NCI-H510A (cell line): Measurements from ENCODE around the gene UST.

Source experiments
- DNase-seq: peaks from one replicate; lab custom pipeline; 2025; lab: John Stamatoyannopoulos, UW

UST gene

GRCh38 chr6:149041953-149042352 is 295.1 kb downstream of the UST start:
- DNase-seq = no peak

- peak; percentile 3 for DNase-seq
Observed at GRCh38 chr6:149043476-149044130, 296.8 kb downstream of the UST start.

- no peak for DNase-seq
Observed at GRCh38 chr6:149044528-149044927, 297.7 kb downstream of the UST start.

GRCh38 chr6:149045404-149045803 is 298.6 kb downstream of the UST start:
- DNase-seq = no peak

- DNase-seq = no peak
Observed at GRCh38 chr6:149046164-149046821, 299.5 kb downstream of the UST start.

GRCh38 chr6:149046822-149047246 is 300.0 kb downstream of the UST start:
- no peak for DNase-seq

- DNase-seq = no peak
Observed at GRCh38 chr6:149049230-149049629, 302.4 kb downstream of the UST start.

GRCh38 chr6:149050160-149050559 is 303.3 kb downstream of the UST start:
- no peak for DNase-seq

- DNase-seq = no peak
Observed at GRCh38 chr6:149052350-149053106, 305.7 kb downstream of the UST start.

GRCh38 chr6:149053848-149054558 is 307.2 kb downstream of the UST start:
- DNase-seq = no peak

- no peak for DNase-seq
Observed at GRCh38 chr6:149054559-149055194, 307.8 kb downstream of the UST start.

GRCh38 chr6:149055195-149055899 is 308.5 kb downstream of the UST start:
- no peak for DNase-seq

GRCh38 chr6:149056777-149057463 is 310.1 kb downstream of the UST start:
- DNase-seq = no peak

GRCh38 chr6:149057464-149057840 is 310.6 kb downstream of the UST start:
- DNase-seq = no peak

GRCh38 chr6:149059557-149059956 is 312.7 kb downstream of the UST start:
- no peak for DNase-seq

- DNase-seq = peak; percentile 16
Observed at GRCh38 chr6:149060300-149060984, 313.6 kb downstream of the UST start.

GRCh38 chr6:149060985-149061760 is 314.3 kb downstream of the UST start:
- peak; percentile 60 for DNase-seq

- DNase-seq = no peak
Observed at GRCh38 chr6:149061930-149062329, 315.1 kb downstream of the UST start.

- DNase-seq = no peak
Observed at GRCh38 chr6:149062653-149063348, 316.0 kb downstream of the UST start.
